NCI-H226 (cell line): ENCODE results near the gene CRACDL.

Experiments
- DNase-seq: peaks from one replicate; pipeline ENCODE4 v3.0.0-alpha.2; 2015

The CRACDL gene

DNA sequence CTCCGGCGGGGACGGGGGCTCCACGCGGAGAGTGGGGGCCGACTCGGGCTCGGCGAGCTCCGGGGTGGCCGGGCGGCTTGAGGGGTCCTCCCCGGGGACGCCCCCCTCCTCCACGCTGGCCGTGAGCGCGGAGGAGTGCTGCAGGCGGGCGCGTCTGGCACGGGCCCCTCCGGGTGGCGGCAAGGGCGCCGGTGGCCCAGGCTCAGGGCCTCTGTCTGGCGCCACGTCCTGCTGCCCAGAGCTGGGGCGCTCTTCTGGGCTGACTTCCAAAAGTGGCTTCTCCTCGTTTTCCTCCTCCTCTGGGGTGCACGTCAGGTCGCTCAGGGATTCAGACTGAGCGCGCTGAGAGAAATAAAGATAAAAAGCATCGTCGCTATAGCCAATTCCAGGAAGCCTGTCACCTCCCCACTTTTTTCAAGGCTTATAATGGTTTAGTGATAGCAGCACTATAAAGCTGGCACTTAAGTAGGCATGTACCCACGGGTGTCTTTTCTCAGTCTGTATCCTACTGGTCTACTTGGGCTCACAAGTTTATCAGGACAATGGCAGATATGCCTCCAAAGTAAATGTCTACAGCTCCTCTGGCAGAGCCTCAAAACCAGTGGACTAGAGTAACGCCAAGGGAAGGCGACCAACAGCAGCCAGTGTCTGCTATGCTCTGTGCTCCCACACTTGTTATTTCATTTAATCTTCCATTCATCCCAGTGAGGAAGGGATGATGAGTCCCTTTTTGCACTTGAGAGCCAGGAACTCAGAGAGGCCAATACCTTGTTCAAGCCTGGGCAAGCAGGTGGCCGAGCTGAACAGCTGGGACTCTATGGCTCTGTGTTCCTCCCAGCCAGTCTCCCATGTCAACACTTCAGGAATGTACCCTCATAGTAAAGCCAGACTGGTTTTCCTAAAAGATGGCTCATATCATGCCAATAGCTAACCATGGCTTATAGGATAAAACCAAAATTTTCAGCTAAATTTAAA, 112.5 kb downstream of the CRACDL start:
- no peak for DNase-seq

DNA sequence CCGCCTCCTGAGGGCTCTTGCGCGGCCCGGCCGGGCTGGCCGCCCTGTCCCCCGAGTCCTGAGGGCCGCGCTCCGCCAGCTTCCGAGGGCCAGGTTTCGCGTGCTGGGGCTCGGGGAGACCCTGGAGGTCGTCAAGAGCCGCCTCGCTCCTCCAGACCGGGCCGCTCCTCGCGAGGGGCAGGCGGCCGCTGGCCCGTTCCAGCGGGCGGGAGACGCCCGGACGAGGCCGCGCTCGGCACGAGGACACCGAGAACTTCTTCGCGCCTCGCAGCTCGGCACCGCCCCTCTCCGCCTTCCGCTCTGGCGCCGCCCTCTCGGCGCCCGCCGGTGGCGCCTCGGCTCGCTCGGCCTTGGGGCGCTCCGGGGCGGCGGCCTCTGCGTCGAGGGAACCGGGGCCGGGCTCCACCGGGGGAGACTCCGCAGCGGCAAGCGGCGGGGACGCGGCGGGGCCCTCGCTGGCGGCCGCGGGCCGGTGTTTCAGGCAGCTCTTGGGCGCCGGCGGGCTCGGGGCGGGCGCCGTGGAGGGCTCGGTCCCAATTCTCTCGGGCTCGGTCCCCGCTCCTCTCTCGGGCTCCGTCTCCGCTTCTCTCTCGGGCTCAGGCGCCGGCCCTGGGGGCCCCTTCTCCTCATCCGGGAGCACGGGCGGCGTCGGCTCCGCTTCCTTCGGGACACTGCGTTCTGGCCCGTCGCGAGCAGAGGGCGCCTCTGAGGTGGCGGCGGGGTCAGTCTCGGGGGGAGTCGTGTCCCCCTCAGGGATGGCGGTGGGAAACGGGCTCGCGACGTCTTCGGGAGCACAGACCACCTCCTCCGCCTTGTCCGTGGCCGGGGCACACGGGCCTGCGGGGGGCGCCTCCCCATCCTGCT, 113.5 kb downstream of the CRACDL start:
- DNase-seq, result no peak

GRCh38 chr2:98821629-98822135, 114.3 kb downstream of the CRACDL start:
- no peak for DNase-seq

GRCh38 chr2:98819231-98819766, 116.7 kb downstream of the CRACDL start:
- no peak for DNase-seq

GRCh38 chr2:98818164-98818563, 117.9 kb downstream of the CRACDL start:
- DNase-seq, result no peak

GRCh38 chr2:98816281-98816680, 119.7 kb downstream of the CRACDL start:
- DNase-seq, result no peak

DNA sequence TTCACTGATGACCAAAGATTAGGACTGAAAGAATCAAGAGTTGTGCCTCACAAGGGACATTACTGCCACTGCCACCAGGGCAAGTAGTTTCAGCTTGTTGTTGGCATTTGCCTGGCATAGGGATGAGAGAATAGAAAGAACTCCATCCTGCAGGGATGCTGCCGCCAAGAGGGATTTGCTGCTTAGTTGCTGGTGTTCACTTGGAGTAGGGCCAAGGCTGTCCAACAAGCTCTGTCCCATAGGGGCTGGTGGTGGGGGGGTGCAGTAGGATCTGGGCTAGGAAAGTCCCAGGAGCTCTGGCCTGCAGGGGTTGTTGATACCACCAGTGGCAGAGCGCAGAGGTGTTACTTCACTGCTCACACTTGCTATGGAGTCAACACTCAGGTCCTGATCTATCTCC, 120.2 kb downstream of the CRACDL start:
- DNase-seq, result no peak

- no peak for DNase-seq
Measured at GRCh38 chr2:98811766-98812165, 124.3 kb downstream of the CRACDL start.

DNA sequence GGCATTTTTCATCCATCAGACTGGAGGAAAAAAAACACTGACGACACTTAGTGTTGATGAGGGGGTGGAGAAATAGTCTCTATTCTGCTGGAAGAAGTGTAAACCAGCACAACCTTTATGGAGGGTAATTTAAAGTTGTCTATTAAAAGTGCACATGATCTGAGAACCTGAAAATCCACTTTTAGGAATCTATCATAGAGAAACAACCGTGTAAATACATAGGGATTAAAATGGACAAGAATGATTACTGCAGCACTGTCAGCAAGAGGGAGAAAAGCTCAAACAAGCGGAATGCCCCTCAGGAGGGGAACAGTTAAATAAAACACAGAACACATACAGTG, 125.5 kb downstream of the CRACDL start:
- DNase-seq, result no peak

DNA sequence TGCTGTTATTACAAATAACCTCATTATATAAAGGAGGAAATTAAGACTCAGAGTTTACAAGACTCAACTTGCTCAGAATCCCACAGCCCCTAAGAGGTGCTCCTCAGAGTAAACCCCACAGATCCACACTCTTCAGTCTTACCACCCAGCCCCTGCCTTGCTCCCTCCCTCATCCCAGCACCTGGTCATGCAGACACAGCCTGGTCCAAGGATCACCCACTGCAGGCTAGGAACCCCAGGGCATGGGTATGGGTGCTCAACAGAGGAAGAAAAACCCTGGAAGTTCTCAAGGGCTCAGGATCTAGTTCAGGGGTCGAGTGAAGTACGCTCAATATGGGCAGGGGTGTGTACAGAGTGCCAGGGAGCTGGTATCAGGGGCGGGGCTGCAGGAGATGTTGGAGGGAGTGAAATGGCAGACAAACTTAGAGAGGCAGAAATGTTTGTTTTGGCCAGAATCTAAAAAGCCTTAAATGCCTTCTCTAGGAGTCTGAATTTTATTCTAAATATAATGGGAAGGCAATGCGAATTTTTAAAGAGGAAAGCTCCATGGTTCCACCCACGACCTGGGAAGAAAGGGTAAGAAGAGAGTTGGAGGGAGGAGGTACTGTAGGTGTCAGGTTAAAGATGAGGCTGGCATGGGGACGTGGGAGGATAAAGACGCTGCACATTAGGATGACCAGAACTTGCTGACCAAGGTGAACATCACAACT, 126.0 kb downstream of the CRACDL start:
- no peak for DNase-seq

DNA sequence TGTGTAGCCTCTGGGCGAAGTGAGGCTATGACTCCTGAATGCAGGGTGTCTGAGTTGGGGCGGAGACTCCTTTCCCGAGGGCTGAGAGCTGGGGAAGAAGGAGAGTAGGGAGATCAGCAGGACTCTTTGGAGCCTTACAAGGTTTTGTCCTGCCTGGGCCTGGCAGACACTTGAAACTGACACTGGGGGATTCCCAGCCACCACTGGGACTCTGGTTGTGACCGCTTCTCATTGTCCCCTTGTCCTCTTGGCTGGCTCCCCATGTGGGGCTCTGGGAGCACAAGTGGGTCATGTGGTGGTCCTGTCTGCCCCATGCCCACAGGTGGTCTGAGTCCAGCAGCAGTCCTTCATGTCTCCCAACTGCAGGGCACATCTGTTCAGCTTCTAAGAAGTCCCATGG, 126.9 kb downstream of the CRACDL start:
- DNase-seq, result no peak

DNA sequence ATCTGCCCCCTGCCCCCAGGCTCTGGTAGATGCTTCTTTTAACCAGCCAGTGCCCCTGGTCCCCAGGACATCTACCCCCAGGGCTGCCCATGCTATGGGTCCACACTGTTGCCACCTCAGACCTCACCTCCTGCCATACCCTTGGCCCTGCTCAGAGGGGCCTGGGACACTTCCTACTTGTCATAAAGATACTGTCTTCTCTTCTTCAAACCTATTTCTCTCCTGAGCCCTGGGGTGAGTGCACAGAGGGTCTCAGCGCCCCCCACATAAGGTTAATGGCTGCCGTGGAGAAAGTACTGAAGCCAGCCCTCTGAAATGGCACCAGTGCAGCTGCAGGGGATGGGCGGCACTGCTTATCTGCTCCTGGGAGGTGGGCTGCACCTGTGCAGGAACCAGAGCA, 127.5 kb downstream of the CRACDL start:
- DNase-seq, result no peak

GRCh38 chr2:98807929-98808328, 128.1 kb downstream of the CRACDL start:
- DNase-seq, result no peak

DNA sequence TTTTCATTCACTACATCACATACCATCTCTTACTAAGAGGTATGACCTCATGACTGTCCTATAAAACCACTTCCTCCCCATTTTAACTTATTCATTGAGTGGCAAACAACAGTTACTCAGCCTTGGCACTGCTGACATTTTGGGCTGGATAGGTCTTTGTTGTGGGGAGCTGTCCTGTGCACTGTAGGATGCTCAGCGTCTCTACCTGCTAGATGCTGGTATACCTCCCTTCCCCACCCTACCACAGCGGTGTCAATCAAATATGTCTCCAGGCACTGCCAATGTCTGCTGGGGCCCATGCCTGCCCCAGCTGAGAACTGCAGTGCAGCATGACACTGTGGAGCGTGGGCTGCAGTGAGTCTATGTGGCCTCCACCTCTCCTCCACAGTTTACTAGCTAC, 128.8 kb downstream of the CRACDL start:
- no peak for DNase-seq

GRCh38 chr2:98806236-98806697, 129.8 kb downstream of the CRACDL start:
- peak; percentile 92 for DNase-seq

DNA sequence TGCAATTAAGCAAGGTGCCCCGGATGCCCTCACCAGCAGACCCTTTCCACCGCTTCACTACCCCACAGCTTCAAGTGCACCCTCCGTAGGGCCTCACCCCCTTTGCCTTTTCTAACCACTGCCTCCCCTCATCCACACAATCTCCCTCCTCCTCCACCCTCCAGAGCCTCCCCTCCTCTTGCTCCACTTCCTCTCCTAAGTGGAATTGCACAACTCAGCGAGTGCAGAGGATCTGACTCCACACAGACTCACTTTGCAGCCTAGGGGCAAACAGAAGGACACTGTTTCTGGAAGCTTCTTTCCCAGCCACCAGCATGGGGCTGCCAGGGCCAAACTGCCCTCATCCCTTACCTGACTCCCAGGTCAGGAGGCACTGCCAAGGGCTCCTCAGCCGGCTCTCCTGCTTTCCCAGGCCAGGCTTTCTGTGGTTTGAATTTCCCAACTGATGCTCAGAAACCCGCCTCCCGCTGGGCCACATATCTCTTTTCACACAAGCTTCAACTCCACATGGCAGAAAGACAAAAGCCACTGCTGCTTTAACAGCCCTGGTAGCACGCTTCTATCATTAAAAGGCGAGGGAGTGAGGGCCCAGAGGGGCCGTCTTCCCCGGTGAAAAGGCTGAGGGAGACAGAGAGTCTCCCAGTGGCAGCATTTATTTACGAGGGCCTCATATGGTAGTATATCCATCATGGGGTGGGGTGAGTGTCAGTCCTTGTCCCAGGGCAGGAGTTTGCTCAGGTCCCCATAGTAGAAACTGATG, 130.4 kb downstream of the CRACDL start:
- peak; percentile 88 for DNase-seq

- DNase-seq, result no peak
Measured at GRCh38 chr2:98804736-98805135, 131.3 kb downstream of the CRACDL start.

DNA sequence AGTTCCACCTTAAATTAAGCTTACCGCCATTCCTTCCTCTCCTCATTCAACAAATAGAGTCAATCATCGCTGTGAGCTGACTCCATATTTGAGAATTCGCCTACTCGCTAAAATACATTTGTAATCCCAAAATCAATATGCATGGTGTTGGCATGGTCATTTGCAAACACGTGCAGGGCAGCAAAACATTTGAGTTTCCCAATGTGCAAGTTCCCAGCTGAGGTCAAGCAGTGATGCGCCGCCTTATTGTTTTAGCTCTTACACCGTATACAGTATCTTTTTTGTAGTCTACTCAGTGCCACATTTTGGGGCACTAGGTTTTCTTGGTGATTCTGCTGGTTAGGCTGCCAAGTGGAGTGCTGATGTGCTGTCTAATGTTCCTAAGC, 131.8 kb downstream of the CRACDL start:
- no peak for DNase-seq

GRCh38 chr2:98803405-98804264, 132.4 kb downstream of the CRACDL start:
- DNase-seq, result no peak

- no peak for DNase-seq
Measured at GRCh38 chr2:98802344-98802743, 133.7 kb downstream of the CRACDL start.

DNA sequence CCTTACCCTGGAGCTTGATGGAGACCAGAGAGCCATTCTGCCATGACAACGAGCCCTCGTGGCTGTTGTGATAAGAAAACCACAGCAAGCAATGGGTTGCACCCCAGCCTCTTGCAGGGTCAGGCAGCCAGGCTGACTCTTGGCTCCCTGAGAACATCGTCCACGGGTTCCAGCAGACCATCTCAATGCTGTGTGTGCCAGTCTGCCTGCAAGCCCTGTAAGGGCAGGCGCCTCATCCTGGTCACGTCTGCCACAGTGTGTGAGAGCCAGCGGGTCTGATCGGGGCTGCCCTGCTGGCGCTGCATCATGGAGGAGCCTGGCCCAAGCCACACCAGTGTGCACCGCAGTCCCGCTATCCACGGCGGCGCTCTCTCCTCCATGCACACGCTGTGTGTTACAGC, 134.1 kb downstream of the CRACDL start:
- DNase-seq, result no peak
